ENCODE measurements around the gene ARID1B.

DNA sequence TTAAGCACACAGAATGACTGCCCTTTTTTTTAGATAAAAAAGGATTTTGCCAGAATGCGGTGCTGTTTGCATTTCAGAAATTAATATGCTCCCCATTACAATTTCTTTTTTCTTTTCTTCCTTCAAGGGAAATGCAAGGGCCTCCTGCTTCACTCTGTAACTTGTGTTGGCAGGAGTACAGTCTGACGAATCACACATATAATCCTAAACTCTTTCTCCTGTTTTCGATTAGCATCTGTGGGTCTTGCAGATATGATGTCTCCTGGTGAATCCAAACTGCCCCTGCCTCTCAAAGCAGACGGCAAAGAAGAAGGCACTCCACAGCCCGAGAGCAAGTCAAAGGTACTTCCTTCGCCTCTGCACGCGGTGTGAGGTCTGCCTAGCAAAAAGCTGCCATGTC lies 396.6 kb downstream of the ARID1B start:
- TF ChIP-seq, protein P1, sequence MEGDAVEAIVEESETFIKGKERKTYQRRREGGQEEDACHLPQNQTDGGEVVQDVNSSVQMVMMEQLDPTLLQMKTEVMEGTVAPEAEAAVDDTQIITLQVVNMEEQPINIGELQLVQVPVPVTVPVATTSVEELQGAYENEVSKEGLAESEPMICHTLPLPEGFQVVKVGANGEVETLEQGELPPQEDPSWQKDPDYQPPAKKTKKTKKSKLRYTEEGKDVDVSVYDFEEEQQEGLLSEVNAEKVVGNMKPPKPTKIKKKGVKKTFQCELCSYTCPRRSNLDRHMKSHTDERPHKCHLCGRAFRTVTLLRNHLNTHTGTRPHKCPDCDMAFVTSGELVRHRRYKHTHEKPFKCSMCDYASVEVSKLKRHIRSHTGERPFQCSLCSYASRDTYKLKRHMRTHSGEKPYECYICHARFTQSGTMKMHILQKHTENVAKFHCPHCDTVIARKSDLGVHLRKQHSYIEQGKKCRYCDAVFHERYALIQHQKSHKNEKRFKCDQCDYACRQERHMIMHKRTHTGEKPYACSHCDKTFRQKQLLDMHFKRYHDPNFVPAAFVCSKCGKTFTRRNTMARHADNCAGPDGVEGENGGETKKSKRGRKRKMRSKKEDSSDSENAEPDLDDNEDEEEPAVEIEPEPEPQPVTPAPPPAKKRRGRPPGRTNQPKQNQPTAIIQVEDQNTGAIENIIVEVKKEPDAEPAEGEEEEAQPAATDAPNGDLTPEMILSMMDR (IDR thresholded peaks at IDR 0.05) = no peak
- no peak for TF ChIP-seq POLR2A (IDR thresholded peaks at IDR 0.05)
